Cerebellar cortex (tissue), 1 donor: ENCODE measurements around the gene NXT1.
"Not testable (repeated sequence)": the region's sequence is repeated elsewhere in the genome, so short reads cannot be mapped to it uniquely, and the experiment has no call there.

Experiments
- DNase-seq: peaks from one replicate; pipeline ENCODE4 v3.0.0-alpha.2; 2015; ENCODE audit warnings: low spot score

Gene NXT1

DNA sequence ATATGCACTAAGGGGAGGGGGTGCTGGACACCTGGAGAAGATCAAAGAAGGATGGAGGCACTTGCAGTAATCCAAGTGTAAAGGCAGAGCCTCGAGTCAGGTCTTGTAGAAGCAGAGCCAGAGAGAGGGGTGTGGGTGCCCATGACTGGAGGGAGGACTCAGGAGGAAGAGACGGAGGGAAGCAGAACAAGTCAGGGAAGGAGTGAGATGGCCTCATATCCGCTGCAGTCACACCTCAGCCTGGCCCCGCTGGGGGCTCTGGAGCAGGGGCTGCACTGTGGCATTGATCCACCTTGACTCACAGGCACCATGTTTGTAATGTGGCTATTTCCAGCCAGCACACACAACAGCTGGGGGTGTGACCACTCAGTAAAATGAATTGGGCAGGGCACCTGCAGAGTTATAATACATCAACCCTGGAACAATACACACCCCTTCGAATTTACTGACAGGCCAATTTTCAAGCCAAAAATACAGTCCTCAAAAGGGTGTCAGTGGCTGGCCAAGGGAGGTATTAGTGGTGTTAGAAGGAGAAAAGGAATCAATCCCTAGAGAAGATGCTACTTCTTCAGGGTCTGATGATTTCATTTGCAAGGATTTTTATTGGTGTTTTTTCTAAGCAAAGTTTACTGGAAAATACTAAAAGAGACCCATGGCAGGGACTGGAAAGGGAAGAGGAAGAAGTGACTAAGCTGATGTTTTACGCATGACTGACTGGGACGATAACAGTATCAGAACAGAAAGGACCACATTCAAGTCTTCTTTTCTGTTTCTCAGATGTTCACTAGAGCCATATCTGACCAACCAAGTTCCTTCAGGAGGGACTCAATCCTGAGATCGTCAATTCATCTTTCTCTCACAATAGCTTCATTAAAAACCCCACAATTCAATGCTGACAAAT lies 18.9 kb upstream of the NXT1 start:
- no peak for DNase-seq

DNA sequence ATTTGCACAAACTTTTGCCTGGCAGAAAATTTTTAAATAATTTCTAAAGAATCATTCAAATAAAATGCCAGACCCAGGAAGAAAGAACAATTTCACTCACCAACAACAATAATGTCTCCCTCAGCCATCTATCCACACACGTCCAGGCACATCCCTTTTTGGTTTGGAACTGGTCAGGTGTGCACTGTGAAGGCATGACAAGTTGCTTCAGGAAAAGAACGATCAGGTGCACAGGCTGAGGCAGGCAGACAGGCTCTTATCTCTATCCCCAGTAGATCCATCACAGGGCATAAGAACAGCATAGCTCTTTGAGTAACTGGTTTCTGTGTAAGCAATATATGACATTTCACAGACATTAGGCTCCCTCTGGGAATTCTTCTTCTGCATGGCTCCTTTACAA lies 18.1 kb upstream of the NXT1 start:
- no peak for DNase-seq

DNA sequence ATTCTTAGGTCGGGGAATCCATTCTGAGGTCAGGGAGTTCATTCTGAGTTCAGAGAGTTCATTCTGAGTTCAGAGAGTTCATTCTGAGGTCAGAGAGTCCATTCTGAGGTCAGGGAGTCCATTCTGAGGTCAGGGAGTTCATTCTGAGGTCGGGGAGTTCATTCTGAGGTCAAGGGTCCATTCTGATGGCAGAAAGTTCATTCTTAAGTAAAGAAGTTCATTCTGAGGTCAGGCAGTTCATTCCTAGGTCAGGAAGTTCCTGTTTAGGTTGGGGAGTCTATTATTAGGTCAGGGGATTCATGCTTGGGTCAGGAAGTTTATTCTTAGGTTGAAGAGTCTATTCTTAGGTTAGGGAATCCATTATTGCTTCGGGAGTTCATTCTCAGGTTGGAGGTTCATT lies 16.5 kb upstream of the NXT1 start:
- DNase-seq, result no peak

DNA sequence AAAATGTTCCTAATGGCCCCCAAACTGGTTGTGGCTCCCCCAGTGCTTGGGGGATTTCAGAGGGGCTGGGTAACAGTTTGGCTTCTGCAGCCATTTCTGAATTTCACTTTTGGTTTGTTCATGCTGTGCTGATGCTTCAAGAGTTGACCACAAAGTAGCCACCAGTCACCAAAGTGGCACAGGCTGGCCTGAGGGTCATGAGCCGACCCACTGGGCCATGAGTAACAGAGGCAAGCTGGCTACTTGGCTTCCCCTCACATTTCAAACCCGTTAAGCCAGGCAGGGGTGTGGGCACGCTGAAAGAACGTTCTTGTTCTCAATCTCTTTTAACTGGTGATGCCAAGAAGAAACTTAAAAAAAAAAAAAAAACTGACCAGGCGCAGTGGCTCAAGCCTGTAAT lies 15.1 kb upstream of the NXT1 start:
- DNase-seq, result no peak

DNA sequence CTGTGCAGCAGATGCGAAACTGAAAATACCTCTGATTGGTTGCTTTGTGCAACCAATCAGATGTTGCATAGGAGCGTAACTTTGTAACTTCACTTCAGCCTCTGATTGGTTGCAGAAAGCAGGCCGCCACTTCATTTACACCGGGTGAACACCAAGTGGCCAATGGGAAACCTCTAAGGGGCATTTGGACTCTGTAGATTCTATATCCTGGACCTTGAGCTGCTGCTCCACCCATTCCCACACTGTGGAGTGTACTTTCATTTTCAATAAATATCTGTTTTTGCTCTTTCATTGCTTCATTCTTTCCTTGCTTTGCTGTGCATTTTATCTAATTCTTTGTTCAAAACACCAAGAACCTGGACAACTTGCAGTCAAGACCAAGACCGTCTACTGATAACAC lies 14.1 kb upstream of the NXT1 start:
- DNase-seq, result no peak

DNA sequence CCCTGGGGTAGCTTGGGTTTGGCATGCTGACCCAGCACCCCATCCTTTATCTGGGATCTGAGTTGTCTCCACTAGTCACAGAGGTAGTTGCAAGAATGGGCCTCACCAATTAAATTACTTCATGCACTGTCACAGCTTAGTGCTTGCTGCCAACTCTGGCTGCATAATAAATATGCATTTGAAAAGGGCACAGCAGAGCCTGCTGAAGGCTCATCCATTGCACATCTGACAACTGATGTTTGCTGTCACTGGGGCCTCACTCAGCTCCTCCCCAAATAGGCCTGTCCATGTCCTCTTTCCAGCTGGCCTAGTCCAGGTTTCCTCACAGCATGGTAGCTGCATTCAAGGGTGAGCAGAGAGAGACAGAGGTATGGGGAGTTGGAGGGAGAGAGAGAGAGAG lies 13.3 kb upstream of the NXT1 start:
- peak; percentile 30 for DNase-seq

DNA sequence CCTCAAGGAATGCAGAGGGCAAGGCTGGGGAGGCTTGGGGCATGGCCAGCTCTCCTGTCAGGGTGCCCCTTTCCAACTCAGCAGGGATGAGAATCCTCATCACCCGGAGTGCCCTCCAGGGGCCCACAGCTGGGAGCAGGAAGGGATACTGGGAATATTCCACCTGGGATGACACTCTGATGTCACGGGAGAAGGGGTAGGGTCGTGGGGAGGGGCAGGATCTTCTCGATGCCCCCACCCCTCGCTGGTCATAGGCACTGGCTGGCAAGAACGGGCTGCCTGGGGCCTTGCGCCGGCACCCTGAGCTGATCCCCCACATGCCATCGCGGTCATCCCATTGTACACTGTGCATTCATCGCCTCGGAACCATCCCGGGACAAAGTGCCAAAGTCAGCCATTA lies 10.6 kb upstream of the NXT1 start:
- no peak for DNase-seq

DNA sequence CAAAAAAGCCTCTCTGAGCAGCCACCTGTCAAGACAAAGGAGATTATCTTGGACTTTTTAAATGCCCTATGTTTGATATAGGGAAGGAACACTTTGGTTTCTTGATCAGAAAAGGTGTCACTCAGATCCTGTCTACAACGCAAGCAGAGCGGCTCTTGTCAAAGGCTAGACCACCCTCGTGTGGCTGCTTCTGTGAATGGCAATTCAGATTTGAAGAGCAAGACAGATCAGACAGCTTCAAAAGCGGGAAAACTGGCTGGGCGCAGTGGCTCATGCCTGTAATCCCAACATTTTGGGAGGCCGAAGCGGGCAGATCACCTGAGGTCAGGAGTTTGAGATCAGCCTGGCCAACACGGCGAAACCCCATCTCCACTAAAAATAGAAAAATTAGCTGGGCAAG lies 10.1 kb upstream of the NXT1 start:
- peak; percentile 87 for DNase-seq

DNA sequence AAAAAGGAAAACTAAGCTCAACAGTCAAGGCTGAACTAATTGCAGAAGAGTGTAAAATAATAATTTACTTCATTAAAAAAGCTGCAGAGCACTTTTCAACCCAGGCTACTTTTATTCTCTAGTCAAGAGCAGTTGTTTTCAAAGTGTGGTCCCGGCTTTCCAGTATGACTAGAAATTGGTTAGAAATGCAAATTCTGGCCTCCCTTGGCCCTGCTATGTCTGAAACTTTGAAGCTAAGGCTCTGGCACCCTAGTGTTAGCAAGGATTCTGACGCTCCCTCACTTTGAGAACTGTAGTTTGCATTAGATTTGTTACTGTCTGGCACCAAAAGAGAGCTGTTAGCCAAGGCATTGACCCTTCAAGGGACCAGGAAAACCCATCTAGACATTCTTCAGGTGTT lies 9.5 kb upstream of the NXT1 start:
- no peak for DNase-seq

DNA sequence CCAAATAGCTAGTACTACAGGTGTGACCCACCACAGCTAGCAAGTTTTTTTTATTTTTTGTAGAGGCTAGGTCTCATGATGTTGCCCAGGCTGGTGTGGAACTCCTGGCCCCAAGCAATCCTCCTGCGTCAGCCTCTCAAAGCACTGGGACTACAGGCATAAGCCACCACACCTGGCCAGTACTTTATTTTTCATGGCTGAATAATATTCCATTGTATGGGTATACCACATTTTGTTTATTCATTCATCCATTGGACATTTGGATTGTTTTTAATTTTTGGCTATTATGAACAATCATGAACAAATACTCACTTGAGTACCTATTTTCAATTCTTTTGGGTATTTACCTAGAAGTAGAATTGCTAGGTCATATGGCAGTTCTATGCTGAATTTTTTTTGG lies 7.0 kb upstream of the NXT1 start:
- no peak for DNase-seq

DNA sequence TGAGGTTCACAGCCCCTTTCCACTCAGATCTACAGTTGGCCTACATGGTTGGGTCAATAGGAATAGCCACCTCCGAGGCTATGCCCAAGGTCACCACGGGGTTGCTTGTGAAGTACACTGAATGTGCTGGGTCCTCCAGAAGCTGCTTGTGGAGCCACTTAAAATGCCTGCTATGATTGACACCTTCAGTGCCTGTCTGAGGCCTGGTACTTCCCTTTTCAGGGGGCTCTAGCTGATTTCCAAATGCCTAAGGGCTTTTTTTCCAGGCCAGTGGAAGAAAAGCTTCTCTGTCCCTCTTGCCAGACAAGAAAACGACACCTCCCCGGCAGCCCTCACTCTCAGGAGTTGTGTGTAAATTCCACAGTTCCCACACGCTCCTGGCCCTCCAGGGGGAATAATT lies 6.3 kb upstream of the NXT1 start:
- no peak for DNase-seq

DNA sequence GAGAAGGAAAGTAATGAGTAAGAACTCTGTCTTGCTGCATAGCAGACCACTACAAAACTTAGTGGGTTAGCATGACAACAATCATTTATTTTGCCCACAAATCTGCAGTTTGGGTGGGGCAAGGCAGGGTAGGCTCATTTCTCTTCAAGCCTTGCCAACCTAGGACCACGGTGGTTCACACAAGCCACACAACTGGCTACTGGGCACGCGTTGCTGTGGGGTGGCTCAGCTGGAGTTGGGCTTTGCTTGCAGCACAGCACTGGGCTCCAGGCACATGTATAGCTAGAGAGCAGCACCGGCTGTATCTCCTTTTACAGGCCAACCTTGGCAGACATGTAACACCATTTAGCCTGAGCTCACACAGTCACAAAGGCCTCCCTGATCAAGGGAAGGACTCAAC lies 4.6 kb upstream of the NXT1 start:
- no peak for DNase-seq

DNA sequence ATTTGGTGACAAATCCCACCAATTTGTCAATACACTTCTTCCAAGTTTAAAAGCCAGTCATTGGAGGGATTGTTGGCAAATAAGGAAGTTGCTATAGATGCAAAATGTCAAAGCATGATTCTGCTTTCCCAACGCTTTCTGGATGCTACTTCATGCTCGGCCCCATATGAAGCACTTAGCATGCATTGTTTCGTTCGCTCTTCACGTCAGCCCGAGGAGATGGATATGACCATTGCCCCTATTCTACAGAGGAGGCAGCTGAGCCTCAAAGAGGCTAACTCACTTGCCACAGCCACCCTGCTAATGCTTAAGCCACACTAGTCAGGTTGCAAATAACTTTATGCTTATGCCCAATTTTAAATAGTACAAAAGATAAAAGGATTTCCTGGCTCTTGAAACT lies 2.8 kb upstream of the NXT1 start:
- no peak for DNase-seq

DNA sequence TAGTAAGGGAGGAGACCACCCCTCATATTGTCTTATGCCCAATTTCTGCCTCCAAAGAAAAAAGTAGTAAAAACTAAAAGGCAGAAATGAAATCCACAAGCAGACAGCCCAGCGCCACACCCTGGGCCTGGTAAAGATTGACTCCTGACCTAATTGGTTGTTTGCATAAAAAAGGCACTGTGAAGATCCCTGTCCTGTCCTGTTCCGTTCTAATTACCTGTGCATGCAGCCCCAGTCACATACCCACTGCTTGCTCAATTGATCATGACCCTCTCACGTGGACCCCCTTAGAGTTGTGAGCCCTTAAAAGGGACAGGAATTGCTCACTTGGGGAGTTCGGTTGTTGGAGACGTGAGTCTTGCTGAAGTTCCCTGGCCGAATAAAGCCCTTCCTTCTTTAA lies 2.1 kb upstream of the NXT1 start:
- DNase-seq, result not testable (repeated sequence)

DNA sequence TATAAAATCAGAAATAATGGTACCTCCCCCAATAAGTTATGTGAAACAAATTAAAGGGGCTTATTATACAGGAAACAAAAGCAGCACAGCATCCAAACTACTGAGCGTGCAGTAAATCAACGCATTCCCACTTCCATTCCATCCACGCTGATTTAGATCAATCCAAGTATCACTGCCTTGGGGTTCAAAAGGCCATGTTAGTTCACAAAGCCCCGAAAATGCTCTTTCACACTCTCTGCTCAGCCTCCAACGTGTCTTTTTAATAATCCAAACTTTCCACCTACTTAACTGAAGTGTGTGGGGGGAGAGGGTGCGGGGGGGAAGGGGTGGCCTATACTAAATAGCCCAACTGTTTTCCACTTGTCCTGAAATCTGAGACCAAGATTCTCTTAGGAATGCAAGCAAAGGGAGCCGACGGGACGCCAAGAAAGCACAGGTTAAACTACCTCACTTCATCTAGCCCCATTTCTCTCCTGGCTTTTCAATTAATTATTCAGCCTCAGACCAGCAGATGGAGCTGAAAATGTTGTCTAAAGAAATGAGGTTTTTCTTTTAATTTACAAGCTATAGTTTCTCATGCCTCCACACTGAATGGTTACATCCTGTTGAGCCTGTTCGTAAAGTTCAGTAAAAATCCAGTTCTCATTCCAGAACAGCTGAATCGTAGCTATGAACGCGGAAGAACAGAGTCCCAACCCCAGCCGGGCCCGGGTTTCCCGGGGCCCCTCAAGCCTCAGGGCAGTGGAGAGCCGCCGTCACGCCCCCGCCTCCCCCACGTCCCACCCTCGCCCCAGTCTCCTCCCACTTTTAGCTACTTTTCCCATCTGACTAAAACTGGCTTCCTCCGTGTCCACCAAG lies 1.0 kb upstream of the NXT1 start:
- peak; percentile 68 for DNase-seq

DNA sequence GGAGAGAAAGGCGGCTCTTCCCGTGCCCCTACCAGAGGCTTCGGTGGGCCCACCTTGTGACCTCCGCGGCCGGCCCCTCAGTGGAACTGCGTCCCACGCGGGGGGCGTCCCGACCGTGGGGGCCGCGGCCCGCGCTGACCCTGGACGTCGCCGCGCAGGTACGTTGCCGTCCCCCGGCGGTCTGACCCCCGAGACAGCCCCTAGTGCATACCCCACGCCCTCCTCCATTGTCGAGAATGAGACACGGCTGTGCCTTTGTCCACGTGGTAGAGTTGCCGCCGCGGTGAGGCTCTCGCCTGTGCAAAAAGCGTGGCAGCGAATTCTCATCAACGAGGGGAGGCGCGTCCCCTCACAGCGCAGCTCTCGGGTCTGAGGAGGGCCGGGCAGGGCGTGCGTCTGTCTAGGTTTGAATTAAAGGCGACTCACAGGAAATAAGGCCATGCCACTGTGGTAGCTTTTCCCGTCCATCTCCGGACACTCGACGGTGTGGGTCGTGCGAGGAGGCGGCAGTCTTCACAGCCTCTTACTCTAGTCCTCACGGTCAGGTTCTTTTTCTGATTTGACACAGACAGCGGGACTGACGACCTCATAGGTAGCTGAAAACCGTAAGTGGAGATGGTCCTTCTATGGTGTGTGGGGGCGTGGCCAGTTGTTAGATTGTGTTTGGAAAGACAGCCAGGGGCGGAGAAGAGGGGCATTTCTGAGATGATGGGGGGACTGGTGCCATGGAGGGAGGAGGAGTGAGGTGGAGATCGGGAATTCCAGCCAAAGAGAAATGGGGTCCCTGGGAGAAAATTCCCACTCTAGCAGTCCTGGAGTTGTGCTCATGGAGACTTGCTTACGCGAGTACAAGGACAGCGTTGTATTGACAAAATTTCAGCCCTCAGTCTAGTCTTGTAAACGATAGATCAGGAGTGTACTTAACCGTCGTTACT lies 580 bp downstream of the NXT1 start:
- DNase-seq, result peak; percentile 49

DNA sequence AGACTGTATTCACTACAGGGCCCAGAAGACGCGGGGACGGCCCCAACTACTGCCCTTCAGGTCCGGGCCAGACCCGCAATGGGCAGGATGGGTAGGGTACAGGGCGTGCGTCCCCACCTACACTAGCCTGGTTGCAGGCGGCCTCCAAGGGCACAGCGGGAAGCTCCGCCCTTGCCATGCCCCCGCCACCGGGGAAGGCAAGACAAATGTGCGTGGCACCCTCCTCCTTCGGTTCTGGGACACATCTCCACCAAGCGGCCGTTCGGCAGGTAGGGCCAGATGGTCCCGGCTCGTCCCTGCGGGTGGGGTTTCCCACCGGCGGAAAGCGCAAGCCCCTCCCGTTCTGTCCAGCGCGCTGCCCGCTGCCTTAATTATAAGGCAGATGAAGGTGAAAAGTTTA lies 5.6 kb downstream of the NXT1 start:
- no peak for DNase-seq

DNA sequence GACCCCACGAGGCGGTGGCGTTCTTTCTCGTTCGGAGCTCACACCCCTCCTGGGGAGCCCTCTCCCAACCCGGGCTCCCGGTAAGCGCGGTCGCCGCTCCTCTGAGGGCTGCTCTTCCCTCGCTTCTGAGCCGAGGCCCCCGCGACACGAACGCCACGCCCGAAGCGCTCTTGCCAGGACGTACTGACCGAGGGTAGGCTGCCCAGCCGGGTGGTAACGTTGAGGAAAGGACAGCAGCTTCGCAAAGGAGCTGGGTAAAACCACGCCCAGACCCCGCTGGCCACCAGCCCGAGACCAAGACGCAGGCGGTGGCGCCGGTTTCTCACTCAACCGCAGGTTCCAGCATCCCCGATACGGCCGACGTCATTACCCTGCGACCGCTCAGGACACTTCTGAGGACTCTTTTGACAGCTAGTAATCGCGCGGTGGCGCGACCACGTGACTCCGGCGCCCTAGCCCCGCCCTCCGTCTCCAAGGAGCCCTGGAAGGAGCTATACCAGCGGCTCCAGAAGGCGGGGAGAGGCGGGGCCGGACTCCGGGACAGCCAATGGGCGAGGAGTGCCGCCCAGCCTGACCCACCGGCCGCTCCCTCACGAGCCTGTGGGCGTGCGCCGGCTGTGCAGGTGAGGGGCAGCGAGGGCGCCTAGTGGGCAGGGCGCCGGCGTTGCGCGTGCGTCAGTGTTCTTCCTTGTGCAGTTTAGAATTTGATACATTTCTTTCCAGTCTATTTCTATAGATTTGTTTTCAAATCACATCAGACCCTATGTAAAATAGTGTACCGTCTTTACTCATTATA lies 7.4 kb downstream of the NXT1 start:
- DNase-seq, result peak; percentile 99

DNA sequence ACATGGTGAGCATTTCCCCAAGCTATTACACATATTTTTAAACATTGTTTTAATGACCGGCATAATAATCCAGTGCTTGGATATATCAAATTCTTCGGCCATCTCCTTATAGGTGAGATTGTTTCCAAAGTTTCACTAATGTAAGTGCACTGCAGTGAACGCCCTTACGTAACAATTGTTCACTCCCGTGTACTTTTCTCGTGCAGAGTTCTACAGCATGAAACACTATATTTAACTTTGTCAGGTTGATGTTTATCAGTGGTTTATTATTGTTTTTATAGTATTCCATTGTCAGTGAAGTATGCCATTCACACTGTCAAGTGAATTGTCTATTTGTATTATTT lies 7.9 kb downstream of the NXT1 start:
- DNase-seq, result no peak

DNA sequence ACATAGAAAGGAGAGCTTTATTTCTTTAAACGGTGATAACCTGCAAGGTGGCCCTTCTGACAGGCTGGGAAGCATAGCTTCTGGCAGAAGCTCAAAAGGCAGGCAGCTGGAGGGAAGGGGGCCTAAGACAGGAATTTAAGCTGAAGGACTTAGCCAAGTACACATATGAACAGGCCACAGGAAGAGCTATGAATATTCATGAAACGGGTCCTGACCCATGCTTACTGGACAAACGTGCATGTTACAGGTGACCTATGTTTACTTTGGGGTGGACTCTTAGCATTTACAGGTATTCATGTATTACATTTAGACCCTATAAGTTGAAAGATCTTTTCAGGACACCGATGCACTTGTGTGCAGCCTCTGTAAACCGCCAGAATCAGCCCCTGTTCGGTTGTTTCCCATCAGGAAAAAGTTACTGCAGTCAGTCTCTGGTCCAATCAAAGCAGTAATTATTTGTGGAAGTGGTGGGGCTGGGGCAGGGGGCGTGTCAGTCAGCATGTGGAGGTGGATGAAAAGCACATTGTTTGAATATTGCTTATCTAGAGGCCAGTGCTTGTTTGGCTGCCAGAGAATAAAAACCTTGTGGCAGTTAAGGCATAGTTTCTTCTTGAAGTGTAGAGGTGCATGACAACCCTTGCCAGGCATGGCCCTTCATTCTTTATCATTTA lies 8.5 kb downstream of the NXT1 start:
- DNase-seq, result peak; percentile 26

DNA sequence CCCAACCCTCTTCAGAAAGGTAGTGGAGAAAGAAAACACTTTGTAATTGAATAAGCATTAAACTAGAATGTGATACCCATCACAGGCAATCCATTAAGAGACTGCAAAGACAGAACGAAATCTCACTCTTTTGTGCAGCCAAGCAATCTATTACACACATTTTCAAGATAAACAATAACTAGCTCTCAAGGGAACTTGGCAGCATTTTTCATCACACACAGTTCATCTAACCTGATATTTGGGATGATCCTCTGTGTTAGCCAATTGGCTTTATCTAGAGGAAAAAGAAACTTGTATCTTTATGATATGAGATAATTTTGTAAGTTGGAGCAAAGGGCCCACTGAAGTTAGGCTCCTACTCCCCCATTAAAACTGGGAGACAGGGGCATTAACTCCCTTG lies 9.9 kb downstream of the NXT1 start:
- DNase-seq, result no peak
